Naive thymus-derived CD8-positive, alpha-beta T cell (primary cell): ENCODE results near the gene RHPN2. TPM values are rescaled to one million over a fixed set of nuclear protein-coding genes. Genes with fewer than 3 reads are reported as not detected.

Source experiments
- ATAC-seq, 2 donors: fragments of 150-1000 bp; cut with Tn5 transposase in 1 of 2; sonication (Bioruptor Pico), chemical (Tn5 transposase) in 1 of 2; 1 replicate in 1 of 2; 2 replicates in 1 of 2; pipeline ENCODE4 v1.10.0; 2021; ENCODE audit warnings: mild to moderate bottlenecking in 2 of 2, moderate library complexity in 2 of 2
- POLR2A ChIA-PET: fragments of 350-600 bp; sonication (Branson Sonifier 250); formaldehyde crosslinking; loops from one replicate; lab custom pipeline; 2021; ENCODE audit warnings: antibody characterized with exemption; lab: Charles Lee
- DNase-seq, 10 donors: peaks; one replicate each; pipeline versions ENCODE4 v3.0.0 to v3.0.0-alpha.2; 2020 to 2022
- H3K27ac Mint-ChIP-seq, 10 donors: one replicate each; pipeline ENCODE4 v1.8.0; 2020 to 2022; ENCODE audit warnings: mild to moderate bottlenecking in 10 of 10, mixed read lengths in 10 of 10, moderate library complexity in 4 of 10, inconsistent platforms in 1 of 10
- H3K27me3 Mint-ChIP-seq, 5 donors: one replicate each; pipeline ENCODE4 v1.8.0; 2021 to 2022; ENCODE audit warnings: mixed read lengths in 5 of 5
- H3K36me3 Mint-ChIP-seq, 3 donors: one replicate each; pipeline ENCODE4 v1.8.0; 2020 to 2022; ENCODE audit warnings: mixed read lengths in 3 of 3, mild to moderate bottlenecking in 2 of 3, inconsistent platforms in 1 of 3
- H3K4me1 Mint-ChIP-seq, 4 donors: one replicate each; pipeline ENCODE4 v1.8.0; 2021 to 2022; ENCODE audit warnings: mixed read lengths in 4 of 4
- H3K4me3 Mint-ChIP-seq, 10 donors: one replicate each; pipeline ENCODE4 v1.8.0; 2020 to 2022; ENCODE audit warnings: mild to moderate bottlenecking in 10 of 10, mixed read lengths in 10 of 10, moderate library complexity in 6 of 10, inconsistent platforms in 1 of 10
- H3K9me3 Mint-ChIP-seq, 9 donors: one replicate each; pipeline ENCODE4 v1.8.0; 2020 to 2022; ENCODE audit warnings: mixed read lengths in 9 of 9, mild to moderate bottlenecking in 3 of 9, inconsistent platforms in 1 of 9, moderate library complexity in 1 of 9
- polyA plus RNA-seq, 3 donors: library from polyadenylated mRNA; unstranded; fragments of 300-500 nt; fragmentation: Illumina TruSeq; gene quantifications; one replicate each; pipeline ENCODE4 v1.2.3, GENCODE V29; 2021
- total RNA-seq, 8 experiments: library from RNA in 2 of 8; stranded (reverse) in 2 of 8; gene quantifications; one replicate each; pipeline ENCODE4 v1.2.3 and lab custom pipeline; 2021 to 2026

The RHPN2 gene
- 1 to 10 TPM; 1.8 to 2.8 TPM for total RNA-seq
- 1 to 10 TPM in 2 of 3 donors, under 1 TPM in 1; 0.06 to 2.7 (median 1.1) TPM for polyA plus RNA-seq
- 0 to 6.3 (median 2.0) reads per million in 6 experiments for total RNA-seq (lab: John Stamatoyannopoulos, UW)

- H3K27me3 Mint-ChIP-seq = peaks cover 6 to 31% (median 20%) of the 10 kb centered on the region in 5 donors
- peaks cover 0 to 10% (median 5%) of the 10 kb centered on the region in 4 donors for H3K4me1 Mint-ChIP-seq
- no peaks in the 10 kb centered on the region for H3K36me3 Mint-ChIP-seq
- POLR2A ChIA-PET = interaction anchor here (0.6 kb wide), 1 partner anchor 9 kb away, joined by 4 read pairs; no protein-coding TSS in a partner anchor
- ATAC-seq (peak; percentile 75 to 85), DNase-seq (peak in 8 of 10 donors; percentile 12 to 68 (median 30))
- H3K4me3 Mint-ChIP-seq = peak within 1 kb of the TSS; percentile 61 to 81 (median 75)
- peak within 1 kb of the TSS in 1 of 10 donors; percentile 24 for H3K27ac Mint-ChIP-seq
- H3K9me3 Mint-ChIP-seq = no peaks in the 10 kb centered on the region
These were observed at the start of gene RHPN2 for GRCh38 chr19:33064792-33065550. TSS of gene RHPN2 (minus strand) at chr19:33064888. CDS start at chr19:33064852, 36 bp downstream.

- DNase-seq (no peak), ATAC-seq (no peak)
- Mint-ChIP-seq H3K4me3 (no peak overlapping the region), H3K4me1 (no peaks in the 10 kb centered on the region), H3K27me3 (no peaks in the 10 kb centered on the region), H3K36me3 (peaks cover 6 to 92% (median 42%) of the 10 kb centered on the region in 3 donors), H3K27ac (no peak overlapping the region), H3K9me3 (no peaks in the 10 kb centered on the region)
- POLR2A ChIA-PET = no interaction called here
These were observed 49.6 kb upstream of the RHPN2 start for GRCh38 chr19:33114312-33114711.

- no peak overlapping the region for H3K27ac Mint-ChIP-seq
- H3K4me1 Mint-ChIP-seq = no peaks in the 10 kb centered on the region
- H3K9me3 Mint-ChIP-seq = no peaks in the 10 kb centered on the region
- no peak for DNase-seq
- POLR2A ChIA-PET = no interaction called here
- peaks cover 6 to 89% (median 36%) of the 10 kb centered on the region in 3 donors for H3K36me3 Mint-ChIP-seq
- no peaks in the 10 kb centered on the region for H3K27me3 Mint-ChIP-seq
- ATAC-seq = no peak
- no peak overlapping the region for H3K4me3 Mint-ChIP-seq
These were observed 46.9 kb upstream of the RHPN2 start for GRCh38 chr19:33111587-33111986.

GRCh38 chr19:33110137-33110910 is 45.6 kb upstream of the RHPN2 start:
- no peaks in the 10 kb centered on the region for H3K27me3 Mint-ChIP-seq
- no peak for ATAC-seq
- no peaks in the 10 kb centered on the region for H3K9me3 Mint-ChIP-seq
- DNase-seq = no peak
- H3K36me3 Mint-ChIP-seq = peaks cover 0 to 82% (median 28%) of the 10 kb centered on the region in 3 donors
- H3K4me1 Mint-ChIP-seq = no peaks in the 10 kb centered on the region
- no peak overlapping the region for H3K27ac Mint-ChIP-seq
- POLR2A ChIA-PET = no interaction called here
- H3K4me3 Mint-ChIP-seq = no peak overlapping the region

GRCh38 chr19:33108161-33108560 is 43.5 kb upstream of the RHPN2 start:
- DNase-seq (no peak), ATAC-seq (no peak)
- POLR2A ChIA-PET = no interaction called here
- no peaks in the 10 kb centered on the region for H3K9me3 Mint-ChIP-seq
- peaks cover 0 to 79% (median 22%) of the 10 kb centered on the region in 3 donors for H3K36me3 Mint-ChIP-seq
- no peak overlapping the region for H3K4me3 Mint-ChIP-seq
- H3K4me1 Mint-ChIP-seq = no peaks in the 10 kb centered on the region
- H3K27ac Mint-ChIP-seq = peak overlapping the region in 2 of 10 donors; percentile 17 to 66
- H3K27me3 Mint-ChIP-seq = no peaks in the 10 kb centered on the region

- Mint-ChIP-seq H3K4me3 (no peak overlapping the region), H3K9me3 (no peaks in the 10 kb centered on the region), H3K36me3 (peaks cover 0 to 81% (median 9%) of the 10 kb centered on the region in 3 donors), H3K27me3 (no peaks in the 10 kb centered on the region), H3K4me1 (peaks cover 0 to 4% (median 0%) of the 10 kb centered on the region in 4 donors), H3K27ac (peak overlapping the region in 1 of 10 donors; percentile 60)
- DNase-seq (no peak), ATAC-seq (no peak)
- POLR2A ChIA-PET = no interaction called here
These were observed 38.2 kb upstream of the RHPN2 start for GRCh38 chr19:33102893-33103292.

- POLR2A ChIA-PET = no interaction called here
- DNase-seq = no peak
- peaks cover 2 to 85% (median 14%) of the 10 kb centered on the region in 3 donors for H3K36me3 Mint-ChIP-seq
These were observed 36.4 kb upstream of the RHPN2 start for GRCh38 chr19:33100894-33101644.

GRCh38 chr19:33098055-33098534 is 33.4 kb upstream of the RHPN2 start:
- H3K4me3 Mint-ChIP-seq = no peak overlapping the region
- H3K27ac Mint-ChIP-seq = no peak overlapping the region
- H3K4me1 Mint-ChIP-seq = peaks cover 0 to 8% (median 0%) of the 10 kb centered on the region in 4 donors
- POLR2A ChIA-PET = no interaction called here
- ATAC-seq (no peak), DNase-seq (no peak)
- H3K9me3 Mint-ChIP-seq = no peaks in the 10 kb centered on the region
- peaks cover 4 to 95% (median 28%) of the 10 kb centered on the region in 3 donors for H3K36me3 Mint-ChIP-seq
- H3K27me3 Mint-ChIP-seq = no peaks in the 10 kb centered on the region

More at GRCh38 chr19:33100894-33101644, 36.4 kb upstream of the RHPN2 start:
- no peak overlapping the region for H3K4me3 Mint-ChIP-seq
- H3K27me3 Mint-ChIP-seq = no peaks in the 10 kb centered on the region
- ATAC-seq = no peak
- no peaks in the 10 kb centered on the region for H3K9me3 Mint-ChIP-seq
- H3K27ac Mint-ChIP-seq = peak overlapping the region in 2 of 10 donors; percentile 55 to 78
- peaks cover 0 to 8% (median 0%) of the 10 kb centered on the region in 4 donors for H3K4me1 Mint-ChIP-seq

- H3K4me3 Mint-ChIP-seq = no peak overlapping the region
- H3K36me3 Mint-ChIP-seq = peaks cover 4 to 93% (median 23%) of the 10 kb centered on the region in 3 donors
These were observed 31.3 kb upstream of the RHPN2 start for GRCh38 chr19:33096005-33096404.

GRCh38 chr19:33094436-33095067 is 29.9 kb upstream of the RHPN2 start:
- Mint-ChIP-seq H3K4me3 (no peak overlapping the region), H3K27me3 (no peaks in the 10 kb centered on the region), H3K4me1 (peaks cover 0 to 8% (median 0%) of the 10 kb centered on the region in 4 donors), H3K27ac (no peak overlapping the region), H3K9me3 (no peaks in the 10 kb centered on the region), H3K36me3 (peaks cover 4 to 92% (median 31%) of the 10 kb centered on the region in 3 donors)
- DNase-seq = no peak
- POLR2A ChIA-PET = no interaction called here
- no peak for ATAC-seq

More at GRCh38 chr19:33096005-33096404, 31.3 kb upstream of the RHPN2 start:
- DNase-seq = no peak
- H3K27me3 Mint-ChIP-seq = no peaks in the 10 kb centered on the region
- ATAC-seq = no peak
- H3K4me1 Mint-ChIP-seq = peaks cover 0 to 6% (median 0%) of the 10 kb centered on the region in 4 donors
- H3K27ac Mint-ChIP-seq = no peak overlapping the region
- POLR2A ChIA-PET = interaction anchor here (0.5 kb wide), 1 partner anchor 526 kb away, joined by 4 read pairs; no protein-coding TSS in a partner anchor
- H3K9me3 Mint-ChIP-seq = no peaks in the 10 kb centered on the region

GRCh38 chr19:33093420-33094210 is 28.9 kb upstream of the RHPN2 start:
- POLR2A ChIA-PET = no interaction called here
- peak overlapping the region in 2 of 10 donors; percentile 1 to 35 for H3K27ac Mint-ChIP-seq
- H3K36me3 Mint-ChIP-seq = peaks cover 10 to 96% (median 40%) of the 10 kb centered on the region in 3 donors
- H3K4me3 Mint-ChIP-seq = no peak overlapping the region
- H3K4me1 Mint-ChIP-seq = peaks cover 0 to 11% (median 2%) of the 10 kb centered on the region in 4 donors
- H3K9me3 Mint-ChIP-seq = no peaks in the 10 kb centered on the region
- no peaks in the 10 kb centered on the region for H3K27me3 Mint-ChIP-seq
- ATAC-seq (no peak), DNase-seq (no peak)
